ENCODE data around the gene MAP3K10. TPM values are rescaled to one million over a fixed set of nuclear protein-coding genes. Genes with fewer than 3 reads are reported as not detected.

Gene MAP3K10
- total and polyA plus RNA-seq, 2 donors from 2014 or later = 15.0 to 17.3 TPM

- FAIRE-seq = no peak
- TF ChIP-seq, protein P1, sequence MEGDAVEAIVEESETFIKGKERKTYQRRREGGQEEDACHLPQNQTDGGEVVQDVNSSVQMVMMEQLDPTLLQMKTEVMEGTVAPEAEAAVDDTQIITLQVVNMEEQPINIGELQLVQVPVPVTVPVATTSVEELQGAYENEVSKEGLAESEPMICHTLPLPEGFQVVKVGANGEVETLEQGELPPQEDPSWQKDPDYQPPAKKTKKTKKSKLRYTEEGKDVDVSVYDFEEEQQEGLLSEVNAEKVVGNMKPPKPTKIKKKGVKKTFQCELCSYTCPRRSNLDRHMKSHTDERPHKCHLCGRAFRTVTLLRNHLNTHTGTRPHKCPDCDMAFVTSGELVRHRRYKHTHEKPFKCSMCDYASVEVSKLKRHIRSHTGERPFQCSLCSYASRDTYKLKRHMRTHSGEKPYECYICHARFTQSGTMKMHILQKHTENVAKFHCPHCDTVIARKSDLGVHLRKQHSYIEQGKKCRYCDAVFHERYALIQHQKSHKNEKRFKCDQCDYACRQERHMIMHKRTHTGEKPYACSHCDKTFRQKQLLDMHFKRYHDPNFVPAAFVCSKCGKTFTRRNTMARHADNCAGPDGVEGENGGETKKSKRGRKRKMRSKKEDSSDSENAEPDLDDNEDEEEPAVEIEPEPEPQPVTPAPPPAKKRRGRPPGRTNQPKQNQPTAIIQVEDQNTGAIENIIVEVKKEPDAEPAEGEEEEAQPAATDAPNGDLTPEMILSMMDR (IDR thresholded peaks at IDR 0.05; ENCODE audit: borderline replicate concordance, extremely low read depth, insufficient read depth) = no peak
- H3K36me3 ChIP-seq (ENCODE audit: control insufficient read depth in 2 of 3, insufficient read depth in 3 of 3, low read length in 3 of 3) = peaks cover 2 to 24% (median 9%) of the 10 kb centered on the region in 3 donors
- peak in 4 of 5 donors; percentile 41 to 98 (median 66) for DNase-seq
- H3K4me1 ChIP-seq (ENCODE audit: control insufficient read depth in 2 of 3, insufficient read depth in 2 of 3, low read depth in 1 of 3, low read length in 3 of 3) = peaks cover 0 to 16% (median 9%) of the 10 kb centered on the region in 3 donors
- no peak overlapping the region for H3K4me3 ChIP-seq (ENCODE audit: low read length in 3 of 3)
- H3K9me3 ChIP-seq (ENCODE audit: control insufficient read depth in 2 of 3, insufficient read depth in 1 of 3, low read length in 3 of 3) = no peaks in the 10 kb centered on the region
- H3K27ac ChIP-seq (ENCODE audit: low read depth in 2 of 2, low read length in 2 of 2) = peak overlapping the region; percentile 56 to 86
- no peaks in the 10 kb centered on the region for H3K27me3 ChIP-seq (ENCODE audit: control insufficient read depth, insufficient read depth, low read length)
- intact Hi-C loops (cut with DNase I) = no loop called here
- H3K9ac ChIP-seq (ENCODE audit: low read length in 3 of 3) = no peak overlapping the region
Observed at GRCh38 chr19:40257096-40257517, 65.9 kb downstream of the MAP3K10 start.

GRCh38 chr19:40261631-40262030, 70.4 kb downstream of the MAP3K10 start:
- no peaks in the 10 kb centered on the region for H3K9me3 ChIP-seq (ENCODE audit: control insufficient read depth in 2 of 3, insufficient read depth in 1 of 3, low read length in 3 of 3)
- peaks cover 0 to 20% (median 13%) of the 10 kb centered on the region in 3 donors for H3K4me1 ChIP-seq (ENCODE audit: control insufficient read depth in 2 of 3, insufficient read depth in 2 of 3, low read depth in 1 of 3, low read length in 3 of 3)
- H3K27ac ChIP-seq (ENCODE audit: low read depth in 2 of 2, low read length in 2 of 2) = no peak overlapping the region
- TF ChIP-seq, protein P1 (IDR thresholded peaks at IDR 0.05; ENCODE audit: borderline replicate concordance, extremely low read depth, insufficient read depth) = no peak
- H3K36me3 ChIP-seq (ENCODE audit: control insufficient read depth in 2 of 3, insufficient read depth in 3 of 3, low read length in 3 of 3) = peaks cover 0 to 18% (median 8%) of the 10 kb centered on the region in 3 donors
- H3K27me3 ChIP-seq (ENCODE audit: control insufficient read depth, insufficient read depth, low read length) = no peaks in the 10 kb centered on the region
- H3K9ac ChIP-seq (ENCODE audit: low read length in 3 of 3) = no peak overlapping the region
- intact Hi-C loops (cut with DNase I) = no loop called here
- H3K4me3 ChIP-seq (ENCODE audit: low read length in 3 of 3) = no peak overlapping the region
- DNase-seq (no peak), FAIRE-seq (no peak)

- no peak overlapping the region for H3K27ac ChIP-seq (ENCODE audit: low read depth in 2 of 2, low read length in 2 of 2)
- intact Hi-C loops (cut with DNase I) = no loop called here
- DNase-seq (peak in 1 of 5 donors; percentile 19), FAIRE-seq (no peak)
- H3K9me3 ChIP-seq (ENCODE audit: control insufficient read depth in 2 of 3, insufficient read depth in 1 of 3, low read length in 3 of 3) = no peaks in the 10 kb centered on the region
- H3K4me1 ChIP-seq (ENCODE audit: control insufficient read depth in 2 of 3, insufficient read depth in 2 of 3, low read depth in 1 of 3, low read length in 3 of 3) = peaks cover 0 to 22% (median 12%) of the 10 kb centered on the region in 3 donors
- H3K27me3 ChIP-seq (ENCODE audit: control insufficient read depth, insufficient read depth, low read length) = no peaks in the 10 kb centered on the region
- no peak overlapping the region for H3K4me3 ChIP-seq (ENCODE audit: low read length in 3 of 3)
- peaks cover 0 to 17% (median 8%) of the 10 kb centered on the region in 3 donors for H3K36me3 ChIP-seq (ENCODE audit: control insufficient read depth in 2 of 3, insufficient read depth in 3 of 3, low read length in 3 of 3)
- H3K9ac ChIP-seq (ENCODE audit: low read length in 3 of 3) = no peak overlapping the region
- TF ChIP-seq, protein P1 (IDR thresholded peaks at IDR 0.05; ENCODE audit: borderline replicate concordance, extremely low read depth, insufficient read depth) = no peak
Observed at GRCh38 chr19:40262422-40262821, 71.2 kb downstream of the MAP3K10 start.
